Body of pancreas (tissue), 4 donors: Measurements from ENCODE around the gene KRTAP4-4.

Source experiments
- POLR2A ChIP-seq, 3 donors: fragments of 450-650 bp; IDR thresholded peaks; one replicate each; pipeline ENCODE4 v1.6.1; 2016; ENCODE audit warnings: antibody characterized with exemption in 3 of 3, mild to moderate bottlenecking in 2 of 3
- TF ChIP-seq, protein P1 (sequence below), 7 experiments: fragments of 450-650 bp in 4 of 7; fragments of 200-600 bp in 3 of 7; sonication (generic) in 3 of 7; IDR thresholded peaks; one replicate each; pipeline ENCODE4 v1.5.1; 2016 to 2019; ENCODE audit warnings: antibody characterized with exemption in 7 of 7

DNA sequence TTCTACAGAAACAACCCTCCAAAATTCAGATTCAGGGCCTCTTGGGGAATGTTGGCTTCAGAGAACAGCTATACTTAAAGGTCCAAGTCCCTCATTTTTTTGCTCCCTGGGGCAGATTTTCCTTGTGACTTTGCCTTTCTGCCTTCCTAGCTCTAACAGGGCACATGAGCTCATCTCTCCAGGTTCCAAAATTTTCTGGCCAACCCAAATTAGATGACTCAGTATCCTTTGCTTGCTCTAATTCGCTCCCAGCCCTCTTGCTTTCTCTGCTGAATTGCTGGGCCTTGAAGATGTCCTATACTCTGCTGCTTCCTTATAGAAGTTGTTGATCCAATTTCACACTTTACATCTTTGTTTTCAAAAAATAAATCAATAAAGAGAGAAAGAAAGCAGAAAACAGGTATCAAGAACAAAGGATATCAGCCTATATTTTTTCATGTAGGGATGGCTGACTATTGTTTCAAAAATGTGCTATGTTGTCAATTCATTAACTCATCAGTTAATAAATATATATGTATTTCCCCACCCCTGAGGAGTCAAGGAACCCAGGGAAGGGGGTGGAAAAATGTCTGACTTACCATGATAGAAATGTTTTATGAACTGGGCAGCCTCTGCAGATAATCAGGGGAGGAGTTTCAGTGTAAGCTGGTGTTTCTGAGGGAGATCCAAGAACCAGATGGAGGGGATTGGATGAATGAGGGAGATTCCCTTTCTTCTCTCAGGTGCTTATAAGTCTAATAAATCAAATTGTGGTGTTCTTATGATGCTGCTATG lies 18.5 kb upstream of the KRTAP4-4 start:
- TF ChIP-seq, protein P1, sequence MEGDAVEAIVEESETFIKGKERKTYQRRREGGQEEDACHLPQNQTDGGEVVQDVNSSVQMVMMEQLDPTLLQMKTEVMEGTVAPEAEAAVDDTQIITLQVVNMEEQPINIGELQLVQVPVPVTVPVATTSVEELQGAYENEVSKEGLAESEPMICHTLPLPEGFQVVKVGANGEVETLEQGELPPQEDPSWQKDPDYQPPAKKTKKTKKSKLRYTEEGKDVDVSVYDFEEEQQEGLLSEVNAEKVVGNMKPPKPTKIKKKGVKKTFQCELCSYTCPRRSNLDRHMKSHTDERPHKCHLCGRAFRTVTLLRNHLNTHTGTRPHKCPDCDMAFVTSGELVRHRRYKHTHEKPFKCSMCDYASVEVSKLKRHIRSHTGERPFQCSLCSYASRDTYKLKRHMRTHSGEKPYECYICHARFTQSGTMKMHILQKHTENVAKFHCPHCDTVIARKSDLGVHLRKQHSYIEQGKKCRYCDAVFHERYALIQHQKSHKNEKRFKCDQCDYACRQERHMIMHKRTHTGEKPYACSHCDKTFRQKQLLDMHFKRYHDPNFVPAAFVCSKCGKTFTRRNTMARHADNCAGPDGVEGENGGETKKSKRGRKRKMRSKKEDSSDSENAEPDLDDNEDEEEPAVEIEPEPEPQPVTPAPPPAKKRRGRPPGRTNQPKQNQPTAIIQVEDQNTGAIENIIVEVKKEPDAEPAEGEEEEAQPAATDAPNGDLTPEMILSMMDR (IDR thresholded peaks at IDR 0.05) = no peak
- TF ChIP-seq POLR2A (IDR thresholded peaks at IDR 0.05) = no peak
